ENCODE data around the gene REEP3.

- no peak for TF ChIP-seq CTCF (IDR thresholded peaks at IDR 0.05; ENCODE audit: poor library complexity)
- TF ChIP-seq EZH2 (IDR thresholded peaks at IDR 0.05; ENCODE audit: borderline replicate concordance): no peak
Measured at GRCh38 chr10:63506554-63506953, 14.6 kb upstream of the REEP3 start.
